HG02870 (cell line): ENCODE measurements around the gene HOXD10.

Experiments used
- ATAC-seq: cut with Tn5 transposase; IDR thresholded peaks from one replicate; pipeline ENCODE4 v1.9.1; 2021; ENCODE audit warnings: mild to moderate bottlenecking, moderate library complexity; ENCODE audit not compliant: unreplicated experiment

HOXD10 gene

GRCh38 chr2:176094349-176094748, 22.2 kb upstream of the HOXD10 start:
- no peak for ATAC-seq

- no peak for ATAC-seq
Observed at GRCh38 chr2:176095421-176095820, 21.2 kb upstream of the HOXD10 start.

GRCh38 chr2:176096243-176096985, 20.2 kb upstream of the HOXD10 start:
- ATAC-seq, result no peak

- ATAC-seq, result peak; percentile 81
Observed at GRCh38 chr2:176096986-176097819, 19.4 kb upstream of the HOXD10 start.

GRCh38 chr2:176097820-176098365, 18.7 kb upstream of the HOXD10 start:
- no peak for ATAC-seq

- ATAC-seq, result no peak
Observed at GRCh38 chr2:176098366-176099158, 18.0 kb upstream of the HOXD10 start.

GRCh38 chr2:176099159-176099727, 17.3 kb upstream of the HOXD10 start:
- ATAC-seq, result no peak

GRCh38 chr2:176099728-176100546, 16.6 kb upstream of the HOXD10 start, which contains the start of gene HOXD12:
Gene HOXD12 (plus strand): TSS chr2:176099795. CDS start chr2:176099802, 7 bp downstream.
- ATAC-seq, result no peak

GRCh38 chr2:176100547-176101140, 15.9 kb upstream of the HOXD10 start:
- no peak for ATAC-seq

- no peak for ATAC-seq
Observed at GRCh38 chr2:176101216-176101830, 15.3 kb upstream of the HOXD10 start.

GRCh38 chr2:176101842-176102241, 14.7 kb upstream of the HOXD10 start:
- no peak for ATAC-seq

GRCh38 chr2:176102309-176102866, 14.2 kb upstream of the HOXD10 start:
- no peak for ATAC-seq

- ATAC-seq, result no peak
Observed at GRCh38 chr2:176103194-176103593, 13.4 kb upstream of the HOXD10 start.

- no peak for ATAC-seq
Observed at GRCh38 chr2:176103742-176104315, 12.7 kb upstream of the HOXD10 start.

GRCh38 chr2:176104316-176105077, 12.1 kb upstream of the HOXD10 start:
- ATAC-seq, result no peak

- no peak for ATAC-seq
Observed at GRCh38 chr2:176105078-176105729, 11.4 kb upstream of the HOXD10 start.
